ENCODE data around the gene ZNF747.
A peak's percentile ranks its signal among the peaks of the same experiment; 100 is the strongest.

ZNF747 gene

DNA sequence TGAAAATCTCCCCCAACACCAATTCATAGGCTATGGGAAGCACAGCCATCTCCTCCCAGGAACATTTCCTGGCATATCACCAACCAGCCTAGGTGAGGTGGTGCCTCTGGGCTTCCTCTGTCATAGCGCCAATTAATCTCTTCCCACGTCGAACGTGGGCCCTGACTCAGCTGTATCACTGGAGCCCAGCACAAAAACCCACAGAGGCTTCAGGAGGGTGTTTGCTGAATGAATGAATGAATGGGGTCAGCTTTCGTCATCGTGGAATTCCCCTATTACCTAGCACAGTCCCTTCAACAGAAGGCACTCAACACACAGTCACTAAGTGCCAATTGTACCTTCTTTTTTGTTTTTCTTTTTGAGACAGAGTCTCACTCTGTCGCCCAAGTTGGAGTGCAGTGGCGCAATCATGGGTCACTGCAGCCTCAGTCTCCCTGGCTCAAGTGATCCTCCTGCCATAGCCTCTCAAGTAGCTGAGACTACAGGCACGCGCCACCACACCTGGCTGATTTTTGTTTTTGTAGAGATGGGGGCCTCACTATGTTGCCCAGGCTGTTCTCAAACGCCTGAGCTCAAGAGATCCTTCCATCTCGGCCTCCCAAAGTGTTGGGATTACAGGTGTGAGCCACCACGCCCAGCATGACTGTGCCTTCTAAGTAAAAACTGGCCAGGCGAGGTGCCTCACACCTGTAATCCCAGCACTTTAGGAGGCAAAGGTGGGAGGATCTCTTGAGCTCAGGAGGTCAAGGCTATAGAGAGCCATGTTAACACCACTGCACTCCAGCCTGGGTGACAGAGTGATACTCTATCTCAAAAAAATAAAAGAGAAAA is 32.7 kb upstream of the ZNF747 start:
- no peaks in the 10 kb centered on the region for H3K9me3 ChIP-seq
- TF ChIP-seq, protein P1, sequence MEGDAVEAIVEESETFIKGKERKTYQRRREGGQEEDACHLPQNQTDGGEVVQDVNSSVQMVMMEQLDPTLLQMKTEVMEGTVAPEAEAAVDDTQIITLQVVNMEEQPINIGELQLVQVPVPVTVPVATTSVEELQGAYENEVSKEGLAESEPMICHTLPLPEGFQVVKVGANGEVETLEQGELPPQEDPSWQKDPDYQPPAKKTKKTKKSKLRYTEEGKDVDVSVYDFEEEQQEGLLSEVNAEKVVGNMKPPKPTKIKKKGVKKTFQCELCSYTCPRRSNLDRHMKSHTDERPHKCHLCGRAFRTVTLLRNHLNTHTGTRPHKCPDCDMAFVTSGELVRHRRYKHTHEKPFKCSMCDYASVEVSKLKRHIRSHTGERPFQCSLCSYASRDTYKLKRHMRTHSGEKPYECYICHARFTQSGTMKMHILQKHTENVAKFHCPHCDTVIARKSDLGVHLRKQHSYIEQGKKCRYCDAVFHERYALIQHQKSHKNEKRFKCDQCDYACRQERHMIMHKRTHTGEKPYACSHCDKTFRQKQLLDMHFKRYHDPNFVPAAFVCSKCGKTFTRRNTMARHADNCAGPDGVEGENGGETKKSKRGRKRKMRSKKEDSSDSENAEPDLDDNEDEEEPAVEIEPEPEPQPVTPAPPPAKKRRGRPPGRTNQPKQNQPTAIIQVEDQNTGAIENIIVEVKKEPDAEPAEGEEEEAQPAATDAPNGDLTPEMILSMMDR (IDR thresholded peaks at IDR 0.05): no peak
- no peak for DNase-seq
- H3K4me3 ChIP-seq: no peak overlapping the region
- intact Hi-C loops (cut with DNase I; ENCODE audit: low total_unique reads): no loop called here
- H3K4me1 ChIP-seq: peaks cover 0 to 18% (median 16%) of the 10 kb centered on the region in 4 donors
- no peak overlapping the region for H3K27ac ChIP-seq
- H3K27me3 ChIP-seq: no peaks in the 10 kb centered on the region
- no peaks in the 10 kb centered on the region for H3K36me3 ChIP-seq

DNA sequence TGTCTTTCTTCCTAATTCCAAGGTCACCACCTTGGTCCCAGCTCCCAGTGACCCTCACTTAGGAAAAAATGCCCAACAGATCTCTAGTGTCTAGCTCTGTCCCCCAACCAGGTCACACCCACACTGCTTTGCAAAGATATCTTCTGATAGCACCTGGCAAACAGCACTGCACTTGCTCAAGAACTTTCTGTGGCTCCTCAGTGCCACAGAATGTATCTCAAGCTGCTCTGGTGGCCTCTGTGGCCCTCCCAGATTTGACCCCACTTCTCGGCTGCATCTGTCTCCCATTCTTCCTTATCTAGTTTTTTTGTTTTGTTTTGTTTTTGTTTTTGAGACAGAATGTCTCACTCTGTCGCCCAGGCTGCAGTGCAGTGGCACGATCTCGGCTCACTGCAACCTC is 31.9 kb upstream of the ZNF747 start:
- TF ChIP-seq, protein P1 (IDR thresholded peaks at IDR 0.05): no peak
- Histone ChIP-seq H3K9me3 (no peaks in the 10 kb centered on the region), H3K27me3 (no peaks in the 10 kb centered on the region), H3K4me1 (peaks cover 0 to 15% (median 13%) of the 10 kb centered on the region in 4 donors), H3K36me3 (no peaks in the 10 kb centered on the region), H3K27ac (no peak overlapping the region), H3K4me3 (no peak overlapping the region)
- intact Hi-C loops (cut with DNase I; ENCODE audit: low total_unique reads): no loop called here
- DNase-seq: no peak

DNA sequence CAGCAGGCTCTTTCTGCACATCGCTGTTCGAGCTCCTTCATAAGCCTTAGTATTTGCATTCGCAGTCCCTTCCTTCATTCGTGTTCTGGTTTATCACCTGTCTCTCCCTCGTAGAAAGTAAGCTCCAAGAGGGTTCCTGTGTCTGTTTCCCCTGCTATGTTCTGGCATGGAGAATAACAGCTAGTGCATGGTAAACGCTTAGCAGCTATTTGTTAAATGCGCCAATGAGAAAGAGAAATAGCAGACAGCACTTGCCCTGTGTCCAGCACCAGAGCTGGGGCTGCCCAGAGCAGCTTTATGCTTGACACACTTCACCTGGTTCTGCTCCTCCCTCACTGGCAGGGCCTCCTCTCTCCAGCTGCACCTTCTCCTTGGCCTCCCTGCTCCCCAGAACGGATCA is 31.3 kb upstream of the ZNF747 start:
- Histone ChIP-seq H3K36me3 (no peaks in the 10 kb centered on the region), H3K27me3 (no peaks in the 10 kb centered on the region), H3K27ac (no peak overlapping the region), H3K9me3 (no peaks in the 10 kb centered on the region), H3K4me1 (peaks cover 0 to 19% (median 16%) of the 10 kb centered on the region in 4 donors), H3K4me3 (no peak overlapping the region)
- intact Hi-C loops (cut with DNase I; ENCODE audit: low total_unique reads): no loop called here
- TF ChIP-seq, protein P1 (IDR thresholded peaks at IDR 0.05): no peak
- DNase-seq: no peak

DNA sequence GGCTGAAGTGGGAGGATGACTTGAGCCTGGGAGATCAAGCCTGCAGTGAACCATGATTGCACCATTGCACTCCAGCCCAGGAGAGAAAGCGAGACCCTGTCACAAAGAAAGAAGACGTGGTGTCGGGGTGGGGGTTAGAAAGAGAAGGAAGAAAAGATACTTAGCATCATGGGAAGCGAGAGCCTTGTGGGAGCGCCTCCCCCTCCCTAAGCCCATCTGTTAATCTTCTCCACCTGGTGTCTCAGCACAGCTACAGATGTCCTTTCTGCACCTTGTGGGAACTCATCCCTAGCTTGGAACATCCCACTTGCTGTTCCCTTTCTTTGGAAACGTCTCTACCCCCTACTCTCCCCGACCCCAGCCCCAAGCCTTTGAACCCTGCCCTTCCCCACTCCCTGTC is 30.9 kb upstream of the ZNF747 start:
- no peaks in the 10 kb centered on the region for H3K36me3 ChIP-seq
- H3K4me1 ChIP-seq: peaks cover 0 to 17% (median 12%) of the 10 kb centered on the region in 4 donors
- intact Hi-C loops (cut with DNase I; ENCODE audit: low total_unique reads): no loop called here
- H3K4me3 ChIP-seq: no peak overlapping the region
- H3K27me3 ChIP-seq: no peaks in the 10 kb centered on the region
- H3K9me3 ChIP-seq: no peaks in the 10 kb centered on the region
- DNase-seq: no peak
- H3K27ac ChIP-seq: no peak overlapping the region
- TF ChIP-seq, protein P1 (IDR thresholded peaks at IDR 0.05): no peak

DNA sequence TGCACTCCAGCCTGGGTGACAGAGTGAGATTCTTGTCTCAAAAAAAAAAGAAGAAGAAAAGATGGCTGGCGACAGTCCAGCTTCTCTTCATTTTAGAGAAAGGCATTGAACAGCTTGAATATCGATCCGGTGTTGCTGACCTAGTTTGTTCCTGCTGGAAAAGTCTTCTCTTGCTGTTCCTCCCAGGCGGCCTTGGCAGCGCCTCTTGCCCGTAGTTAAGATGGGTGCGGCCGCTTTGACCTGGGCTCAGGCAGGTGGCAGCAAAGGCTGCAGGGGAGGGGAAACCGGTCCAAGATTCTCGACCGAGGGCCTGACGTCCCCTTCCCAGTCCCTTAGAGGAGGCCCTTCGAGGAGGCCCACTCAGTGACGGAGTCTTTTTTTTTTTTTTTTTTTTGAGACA is 27.4 kb upstream of the ZNF747 start:
- peak overlapping the region in 1 of 2 donors; percentile 60 for H3K27ac ChIP-seq
- intact Hi-C loops (cut with DNase I; ENCODE audit: low total_unique reads): no loop called here
- no peaks in the 10 kb centered on the region for H3K36me3 ChIP-seq
- TF ChIP-seq, protein P1 (IDR thresholded peaks at IDR 0.05): no peak
- peaks cover 0 to 19% (median 10%) of the 10 kb centered on the region in 4 donors for H3K4me1 ChIP-seq
- H3K4me3 ChIP-seq: peak overlapping the region; percentile 45 to 46
- no peaks in the 10 kb centered on the region for H3K9me3 ChIP-seq
- H3K27me3 ChIP-seq: no peaks in the 10 kb centered on the region
- no peak for DNase-seq
